ENCODE measurements around the gene CLDN11. TPM values are rescaled to one million over a fixed set of nuclear protein-coding genes. Genes with fewer than 3 reads are reported as not detected.

CLDN11 gene
- total RNA-seq, 1 donor: 411 TPM

DNA sequence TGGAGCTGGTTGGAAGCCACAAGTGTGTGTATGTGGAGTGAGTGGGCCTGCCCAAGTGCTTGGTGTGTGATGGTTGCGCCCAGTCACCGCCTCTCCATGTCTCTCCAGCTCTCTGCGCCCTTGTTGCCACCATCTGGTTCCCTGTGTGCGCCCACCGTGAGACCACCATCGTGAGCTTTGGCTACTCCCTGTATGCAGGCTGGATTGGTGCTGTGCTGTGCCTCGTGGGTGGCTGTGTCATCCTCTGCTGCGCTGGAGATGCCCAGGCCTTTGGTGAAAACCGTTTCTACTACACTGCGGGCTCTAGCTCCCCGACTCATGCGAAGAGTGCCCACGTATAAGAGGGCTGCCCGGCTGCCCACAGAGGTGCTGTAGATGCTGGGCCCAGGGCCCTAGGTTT is 13.7 kb downstream of the CLDN11 start:
- no peak overlapping the region for H3K4me3 ChIP-seq (ENCODE audit: low read depth, low read length)
- no peak for TF ChIP-seq CTCF (IDR thresholded peaks at IDR 0.05; ENCODE audit: insufficient read depth, low read depth, low read length)
- DNase-seq (ENCODE audit: low read depth): no peak

- TF ChIP-seq CTCF (IDR thresholded peaks at IDR 0.05; ENCODE audit: insufficient read depth, low read depth, low read length): no peak
- H3K4me3 ChIP-seq (ENCODE audit: low read depth, low read length): no peak overlapping the region
- DNase-seq (ENCODE audit: low read depth): no peak
Measured at GRCh38 chr3:170436697-170437096, 18.0 kb downstream of the CLDN11 start.

GRCh38 chr3:170437176-170437575 is 18.5 kb downstream of the CLDN11 start:
- DNase-seq (ENCODE audit: low read depth): no peak
- no peak for TF ChIP-seq CTCF (IDR thresholded peaks at IDR 0.05; ENCODE audit: insufficient read depth, low read depth, low read length)
- no peak overlapping the region for H3K4me3 ChIP-seq (ENCODE audit: low read depth, low read length)

- H3K4me3 ChIP-seq (ENCODE audit: low read depth, low read length): no peak overlapping the region
- TF ChIP-seq CTCF (IDR thresholded peaks at IDR 0.05; ENCODE audit: insufficient read depth, low read depth, low read length): no peak
- DNase-seq (ENCODE audit: low read depth): no peak
Measured at GRCh38 chr3:170437696-170438407, 19.2 kb downstream of the CLDN11 start.

- no peak overlapping the region for H3K4me3 ChIP-seq (ENCODE audit: low read depth, low read length)
- TF ChIP-seq CTCF (IDR thresholded peaks at IDR 0.05; ENCODE audit: insufficient read depth, low read depth, low read length): no peak
- no peak for DNase-seq (ENCODE audit: low read depth)
Measured at GRCh38 chr3:170438836-170439235, 20.2 kb downstream of the CLDN11 start.

- no peak for TF ChIP-seq CTCF (IDR thresholded peaks at IDR 0.05; ENCODE audit: insufficient read depth, low read depth, low read length)
- no peak for DNase-seq (ENCODE audit: low read depth)
- no peak overlapping the region for H3K4me3 ChIP-seq (ENCODE audit: low read depth, low read length)
Measured at GRCh38 chr3:170440344-170440743, 21.7 kb downstream of the CLDN11 start.

- DNase-seq (ENCODE audit: low read depth): no peak
- no peak for TF ChIP-seq CTCF (IDR thresholded peaks at IDR 0.05; ENCODE audit: insufficient read depth, low read depth, low read length)
- no peak overlapping the region for H3K4me3 ChIP-seq (ENCODE audit: low read depth, low read length)
Measured at GRCh38 chr3:170441412-170441811, 22.7 kb downstream of the CLDN11 start.

Measured in fibroblast of villous mesenchyme (primary cell).